D341Med (cell line): ENCODE data around the gene EVI5L.
"Not testable (repeated sequence)": the region's sequence is repeated elsewhere in the genome, so short reads cannot be mapped to it uniquely, and the experiment has no call there.

Experiments
- DNase-seq: peaks from one replicate; pipeline ENCODE4 v3.0.0; 2012; ENCODE audit warnings: low spot score

Gene EVI5L

GRCh38 chr19:7846155-7846646 is 16.2 kb downstream of the EVI5L start:
- no peak for DNase-seq

DNA sequence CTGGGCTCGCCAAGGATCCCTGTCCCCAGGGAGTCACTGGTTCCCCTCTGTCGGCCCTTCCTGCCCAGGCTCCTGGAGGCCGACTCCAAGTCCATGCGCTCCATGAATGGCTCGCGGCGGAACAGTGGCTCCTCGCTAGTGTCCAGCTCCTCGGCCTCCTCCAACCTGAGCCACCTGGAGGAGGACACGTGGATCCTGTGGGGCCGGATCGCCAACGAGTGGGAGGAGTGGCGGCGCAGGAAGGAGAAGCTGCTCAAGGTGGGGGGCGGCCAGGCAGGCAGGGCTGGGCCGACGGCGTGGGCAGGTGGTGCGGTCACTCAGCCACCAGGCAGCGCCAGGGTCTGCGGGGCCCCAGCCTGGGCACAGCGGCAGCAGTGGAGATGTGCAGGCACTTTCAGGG is 17.6 kb downstream of the EVI5L start:
- no peak for DNase-seq

GRCh38 chr19:7848779-7849457 is 18.9 kb downstream of the EVI5L start:
- no peak for DNase-seq

DNA sequence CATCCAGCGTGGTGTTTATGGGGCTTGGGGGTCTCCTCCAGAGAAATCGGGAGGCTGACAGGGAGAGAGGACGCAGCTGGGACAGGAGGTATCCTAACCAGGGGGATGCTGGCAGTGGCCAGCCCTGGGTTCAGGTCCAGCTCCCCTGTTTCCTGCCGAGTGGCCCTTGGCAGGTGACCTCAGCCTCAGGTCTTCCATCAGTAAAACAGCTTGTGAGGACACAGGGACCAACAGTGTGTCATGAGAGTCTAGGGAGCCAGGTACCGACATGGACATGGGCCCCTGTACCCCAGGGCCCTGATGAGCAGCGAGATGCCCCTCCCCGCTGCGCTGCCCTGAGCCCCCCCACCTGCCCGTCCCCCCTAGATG is 19.6 kb downstream of the EVI5L start:
- no peak for DNase-seq

DNA sequence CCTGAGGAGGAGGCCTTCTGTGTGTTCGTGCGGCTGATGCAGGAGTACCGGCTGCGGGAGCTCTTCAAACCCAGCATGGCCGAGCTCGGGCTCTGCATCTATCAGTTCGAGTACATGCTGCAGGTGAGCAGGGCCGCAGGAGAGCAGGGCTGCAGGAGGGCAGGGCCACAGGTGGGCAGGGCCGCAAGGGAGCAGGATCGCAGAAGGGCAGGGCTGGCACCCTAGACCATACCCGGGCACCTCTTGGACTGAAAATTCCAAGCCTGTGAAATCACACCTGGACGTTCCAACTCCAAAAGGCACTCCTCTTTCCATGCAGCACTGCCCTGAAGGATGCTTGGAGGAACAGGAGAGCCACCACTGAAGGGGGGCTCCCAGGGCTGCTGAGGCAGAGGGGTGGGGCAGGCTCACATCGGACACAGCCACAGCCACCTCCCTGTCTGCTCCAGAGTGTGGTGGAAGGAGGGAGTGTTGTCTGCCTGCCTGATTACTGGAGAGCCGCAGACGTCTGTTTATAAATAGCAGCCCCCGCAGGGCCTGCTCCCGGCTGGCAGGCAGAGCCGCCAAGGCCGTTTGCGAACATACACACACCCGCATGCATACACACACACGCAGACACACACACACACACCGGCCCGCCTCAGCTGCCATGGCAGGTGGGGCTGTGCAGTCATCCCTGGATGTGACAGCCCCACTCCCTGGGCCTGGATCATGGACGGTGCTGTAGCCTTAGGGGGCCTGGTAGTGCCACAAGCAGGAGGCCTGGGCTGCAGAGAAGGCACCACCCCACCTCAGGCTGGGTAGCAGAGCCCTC is 20.2 kb downstream of the EVI5L start:
- DNase-seq = no peak

GRCh38 chr19:7850945-7851622 is 21.1 kb downstream of the EVI5L start:
- DNase-seq = no peak

DNA sequence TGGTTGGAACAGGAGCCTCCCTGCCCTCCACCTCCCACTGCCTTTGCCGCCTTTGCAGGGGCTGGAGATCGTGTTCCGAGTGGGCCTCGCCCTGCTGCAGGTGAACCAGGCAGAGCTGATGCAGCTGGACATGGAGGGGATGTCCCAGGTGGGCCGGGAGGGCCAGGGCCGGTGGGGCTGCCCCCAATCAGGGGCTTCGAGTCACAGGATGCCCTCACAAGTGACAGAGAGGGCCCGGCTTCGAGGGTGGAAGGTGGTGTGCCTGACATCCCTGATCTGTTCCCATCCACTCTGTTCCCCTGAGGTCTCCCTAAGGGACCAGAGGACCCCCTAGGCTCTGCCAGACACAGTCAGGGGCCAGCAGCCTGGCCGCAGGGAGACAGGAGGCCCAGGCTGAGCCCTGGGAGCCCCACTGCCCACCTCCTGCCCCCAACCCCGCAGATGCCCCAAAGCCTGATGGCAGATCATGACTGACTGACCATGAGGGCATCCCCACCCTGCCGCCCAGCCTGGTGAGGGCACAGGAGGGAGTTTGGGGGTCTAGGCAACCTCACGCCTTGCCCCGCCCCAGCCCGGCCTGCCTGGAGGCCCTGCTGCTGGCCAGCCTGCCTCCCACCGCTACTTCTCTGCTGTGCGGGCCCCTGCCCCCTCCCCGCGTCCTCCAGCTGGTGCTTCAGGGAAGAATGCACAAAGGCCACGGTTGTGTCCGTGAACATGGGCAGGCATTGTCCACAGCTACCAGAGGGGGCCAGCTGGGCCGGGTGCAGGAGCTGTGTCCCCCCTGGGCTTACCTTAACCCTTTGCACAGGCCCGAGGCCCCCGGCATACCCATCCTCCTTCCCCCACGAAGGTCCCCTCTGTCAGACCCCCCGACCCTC is 21.8 kb downstream of the EVI5L start:
- no peak for DNase-seq

DNA sequence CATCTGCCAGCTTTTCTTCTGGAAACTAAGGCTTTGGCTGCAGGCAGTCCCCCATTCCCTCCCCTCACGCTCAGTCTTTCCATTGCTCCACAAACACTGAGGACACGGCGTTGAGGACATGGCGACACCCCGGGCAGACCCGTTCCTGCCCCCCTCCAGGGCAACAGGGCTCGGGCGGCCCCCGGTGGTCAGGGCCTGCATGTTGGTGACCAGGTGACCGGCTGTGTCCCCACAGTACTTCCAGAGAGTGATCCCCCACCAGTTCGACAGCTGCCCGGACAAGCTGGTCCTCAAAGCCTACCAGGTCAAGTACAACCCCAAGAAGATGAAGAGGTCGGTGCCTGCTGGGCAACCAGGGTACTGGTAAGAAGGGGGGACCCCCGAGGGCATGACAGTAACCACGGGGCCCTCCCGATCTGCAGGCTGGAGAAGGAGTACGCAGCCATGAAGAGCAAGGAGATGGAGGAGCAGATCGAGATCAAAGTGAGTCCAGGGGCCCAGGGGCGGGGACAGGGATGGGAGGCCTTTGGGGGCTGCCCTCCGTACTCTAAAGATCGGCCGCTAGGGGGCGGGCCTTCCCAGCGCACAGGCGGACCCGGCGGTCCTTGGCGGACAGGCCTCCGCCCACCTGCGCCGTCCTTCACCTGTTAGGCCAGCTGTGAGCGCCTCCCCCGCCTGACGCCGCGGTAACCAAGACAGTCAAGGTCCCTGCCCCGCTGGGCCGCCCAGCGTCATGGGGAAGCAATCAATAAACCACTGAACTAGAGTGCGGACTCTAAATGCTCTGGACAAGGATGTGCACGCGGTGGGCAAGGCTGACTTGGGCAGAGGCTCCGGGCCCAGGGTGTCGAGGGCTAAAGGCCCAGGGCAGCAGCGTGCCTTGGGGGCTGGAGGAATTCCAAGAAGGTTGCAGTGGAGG is 23.1 kb downstream of the EVI5L start:
- DNase-seq = peak; percentile 95

DNA sequence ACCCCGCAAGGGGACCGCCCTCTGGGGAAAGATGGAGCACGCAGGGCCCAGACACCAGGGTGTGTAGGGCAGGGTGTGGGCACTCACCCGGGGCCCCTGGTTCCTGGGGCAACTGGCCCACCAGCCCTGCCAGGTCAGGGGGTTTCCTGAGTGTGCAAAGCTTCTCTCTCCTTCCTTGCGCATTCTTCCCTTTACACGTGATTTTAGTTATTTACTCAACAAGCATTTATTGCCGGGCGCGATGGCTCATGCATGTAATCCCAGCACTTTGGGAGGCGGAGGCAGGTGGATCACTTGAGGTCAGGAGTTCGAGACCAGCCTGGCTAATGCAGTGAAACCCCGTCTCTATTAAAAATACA is 23.7 kb downstream of the EVI5L start:
- DNase-seq = no peak

- no peak for DNase-seq
Measured at GRCh38 chr19:7855426-7856108, 25.5 kb downstream of the EVI5L start.

GRCh38 chr19:7856109-7856591 is 26.1 kb downstream of the EVI5L start:
- no peak for DNase-seq

GRCh38 chr19:7856679-7857663 is 27.0 kb downstream of the EVI5L start:
- DNase-seq = no peak

DNA sequence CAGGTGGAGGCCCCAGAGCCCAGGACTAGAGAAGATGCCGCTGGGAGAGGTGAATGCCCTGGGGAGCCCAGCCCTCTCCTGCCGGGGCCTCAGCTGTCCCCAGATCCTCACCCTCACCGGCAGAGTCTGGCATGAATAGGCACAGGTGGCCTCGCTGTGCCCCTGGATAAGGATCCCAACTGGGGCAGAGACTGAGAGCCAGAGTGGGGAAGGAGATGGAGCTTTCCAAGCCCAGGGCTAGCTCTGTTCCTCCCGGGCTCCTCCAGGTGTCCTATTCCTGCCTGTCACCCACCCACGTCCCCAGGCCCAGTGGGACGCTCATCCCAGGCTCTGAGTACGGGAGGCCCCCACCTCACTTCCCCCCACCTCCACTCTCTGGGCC is 27.7 kb downstream of the EVI5L start:
- no peak for DNase-seq

GRCh38 chr19:7858109-7858770 is 28.2 kb downstream of the EVI5L start:
- DNase-seq = peak; percentile 90

GRCh38 chr19:7859087-7859486 is 29.1 kb downstream of the EVI5L start:
- not testable (repeated sequence) for DNase-seq

GRCh38 chr19:7859831-7860713 is 30.1 kb downstream of the EVI5L start:
- no peak for DNase-seq
